IPS-18c (cell line): ENCODE data around the gene DTX2.
A peak's percentile ranks its signal among the peaks of the same experiment; 100 is the strongest.
"Not testable (repeated sequence)": the region's sequence is repeated elsewhere in the genome, so short reads cannot be mapped to it uniquely, and the experiment has no call there.

Experiments
- H3K4me3 ChIP-seq: 2 replicates; pipeline ENCODE4 v1.7.0; 2013; ENCODE audit warnings: low read depth, mild to moderate bottlenecking, low read length, moderate library complexity; ENCODE audit not compliant: insufficient read depth
- H3K9me3 ChIP-seq: one replicate; pipeline ENCODE4 v1.6.1; 2013; ENCODE audit warnings: mild to moderate bottlenecking, low read length, moderate library complexity; ENCODE audit not compliant: control insufficient read depth, insufficient read depth

Gene DTX2

DNA sequence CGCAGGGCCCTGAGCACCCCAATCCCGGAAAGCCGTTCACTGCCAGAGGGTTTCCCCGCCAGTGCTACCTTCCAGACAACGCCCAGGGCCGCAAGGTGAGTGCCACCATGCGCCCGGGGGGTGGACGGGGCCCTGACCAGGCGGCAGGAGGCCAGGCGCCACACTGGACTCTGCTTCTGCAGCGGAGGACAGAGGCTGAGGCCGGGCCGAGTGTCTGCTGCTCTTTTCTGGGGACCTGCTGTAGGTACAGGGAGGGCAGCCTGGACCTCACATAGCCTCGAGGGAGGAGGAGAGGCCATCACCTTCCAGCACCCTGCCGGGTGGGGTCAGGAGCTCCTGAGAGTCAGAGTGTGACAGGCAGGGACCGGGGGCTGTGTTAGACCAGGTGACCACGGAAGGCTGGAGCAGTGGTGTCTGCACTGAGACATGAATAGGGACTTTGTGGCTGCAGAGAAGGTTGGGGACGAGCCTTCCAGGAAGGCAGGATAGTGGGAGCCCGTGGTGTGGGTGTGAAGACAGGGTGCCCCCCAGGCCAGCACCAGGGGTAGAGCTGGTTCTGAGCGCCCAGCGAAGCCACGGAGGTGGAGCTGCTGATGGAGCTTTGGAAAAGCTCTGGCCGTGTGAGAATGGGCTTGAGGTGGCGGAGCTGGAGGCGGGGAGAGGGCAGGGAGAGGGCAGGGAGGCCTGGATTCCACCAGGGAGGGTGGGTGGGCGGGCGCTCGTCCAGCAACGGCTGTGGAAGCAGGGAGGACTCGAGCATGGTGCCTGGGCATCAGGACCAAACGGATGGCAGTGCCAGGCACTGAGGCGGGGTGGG is 43.0 kb downstream of the DTX2 start:
- H3K4me3 ChIP-seq, H3K9me3 ChIP-seq: not testable (repeated sequence)

DNA sequence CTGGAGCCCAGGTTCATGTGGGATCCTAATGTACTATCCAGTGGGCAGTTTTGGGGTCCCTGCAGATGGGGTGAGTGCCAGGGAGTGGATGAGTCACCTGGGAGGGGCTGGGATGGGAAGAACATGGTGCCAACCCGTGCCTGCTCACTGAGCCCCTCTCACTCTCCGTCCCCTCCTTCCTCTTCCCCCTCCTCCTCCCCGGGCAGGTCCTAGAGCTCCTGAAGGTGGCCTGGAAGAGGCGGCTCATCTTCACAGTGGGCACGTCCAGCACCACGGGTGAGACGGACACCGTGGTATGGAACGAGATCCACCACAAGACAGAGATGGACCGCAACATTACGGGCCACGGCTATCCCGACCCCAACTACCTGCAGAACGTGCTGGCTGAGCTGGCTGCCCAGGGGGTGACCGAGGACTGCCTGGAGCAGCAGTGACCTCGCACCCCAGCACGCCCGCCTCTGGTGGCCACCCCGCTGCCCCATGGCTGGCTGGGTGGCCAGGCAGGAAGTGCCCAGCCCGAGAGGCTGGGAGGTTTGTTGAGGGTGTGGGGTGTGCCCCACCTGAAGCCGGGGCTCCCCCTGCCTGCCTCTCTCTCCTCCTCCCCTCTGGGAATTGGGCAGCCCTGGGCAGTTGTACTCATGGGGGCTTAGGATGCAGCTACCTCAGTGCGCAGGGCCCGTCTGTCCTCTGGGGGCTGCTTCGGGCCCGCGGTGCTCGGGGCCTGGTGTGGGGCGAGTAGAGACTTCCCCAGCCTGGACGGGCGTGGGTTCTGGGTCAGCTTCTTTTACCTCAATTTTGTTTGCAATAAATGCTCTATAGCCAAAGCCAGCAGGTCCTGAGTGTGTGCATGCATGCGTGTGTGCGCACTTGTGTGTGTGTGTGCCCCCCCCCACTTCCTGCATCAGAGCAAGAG is 43.9 kb downstream of the DTX2 start:
- no peak overlapping the region for H3K4me3 ChIP-seq
- H3K9me3 ChIP-seq: no peaks in the 10 kb centered on the region

DNA sequence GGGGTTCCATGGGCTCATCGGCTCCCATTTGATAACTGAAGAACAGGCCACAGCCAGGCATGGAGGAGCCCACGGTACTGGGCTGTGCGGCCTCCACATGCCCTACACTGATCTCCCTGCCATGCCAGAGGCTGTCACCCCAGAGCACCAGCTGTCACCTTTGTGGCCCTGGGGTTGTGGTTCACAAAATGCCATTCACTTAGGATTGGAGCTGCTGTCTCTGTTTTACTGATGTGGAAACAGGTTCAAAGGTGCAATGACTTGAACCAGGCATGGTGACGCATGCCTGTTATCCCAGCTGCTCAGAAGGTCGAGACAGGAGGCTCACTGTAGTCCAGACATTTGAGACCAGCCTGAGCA is 44.6 kb downstream of the DTX2 start:
- Histone ChIP-seq H3K4me3 (no peak overlapping the region), H3K9me3 (no peaks in the 10 kb centered on the region)

DNA sequence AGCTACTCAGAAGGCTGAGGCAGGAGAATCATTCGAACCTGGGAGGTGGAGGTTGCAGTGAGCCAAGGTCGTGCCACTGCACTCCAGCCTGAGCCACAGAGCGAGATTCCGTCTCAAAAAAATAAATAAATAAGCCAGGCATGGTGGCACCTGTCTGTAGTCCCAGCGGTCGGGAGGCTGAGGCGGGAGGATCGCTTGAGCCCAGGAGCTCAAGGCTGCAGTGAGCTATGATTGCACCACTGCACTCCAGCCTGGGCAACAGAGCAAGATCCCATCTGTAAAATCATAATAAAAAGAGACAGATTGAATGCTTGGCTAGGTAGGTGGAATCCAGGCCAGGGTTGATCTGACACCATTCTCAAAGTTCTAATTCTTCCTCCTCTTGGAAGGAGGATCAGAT is 45.1 kb downstream of the DTX2 start:
- H3K4me3 ChIP-seq, H3K9me3 ChIP-seq: not testable (repeated sequence)

DNA sequence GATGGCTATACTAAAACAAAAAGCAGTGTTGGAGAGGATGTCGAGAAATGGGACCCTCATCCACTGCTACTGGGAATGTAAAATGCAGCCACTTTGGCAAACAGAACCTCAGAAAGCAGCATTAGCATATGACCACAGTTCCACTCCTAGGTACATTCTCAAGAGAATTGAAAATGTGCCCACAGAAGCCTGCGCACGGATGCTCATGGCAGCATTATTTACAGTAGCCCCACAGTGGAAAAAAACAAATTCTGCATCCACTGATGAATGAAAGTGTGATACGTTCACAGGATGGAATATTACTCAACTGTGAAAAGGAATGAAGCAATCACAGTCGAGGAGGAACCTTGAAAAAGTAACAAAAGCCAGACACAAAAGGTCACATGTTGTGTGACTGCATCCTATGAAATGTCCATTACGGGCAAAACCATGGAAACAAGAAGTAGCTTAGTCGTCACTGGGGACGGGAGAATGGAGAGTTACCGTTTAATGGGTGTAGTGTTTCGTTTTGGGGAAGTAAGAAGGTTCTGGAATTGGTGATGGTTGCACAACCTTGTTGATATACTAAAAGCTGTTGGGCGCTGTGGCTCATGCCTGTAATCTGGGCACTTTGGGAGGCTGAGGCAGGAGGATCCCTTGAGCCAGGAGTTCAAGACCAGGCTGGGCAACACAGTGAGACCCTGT is 46.4 kb downstream of the DTX2 start:
- Histone ChIP-seq H3K4me3 (no peak overlapping the region), H3K9me3 (no peaks in the 10 kb centered on the region)

DNA sequence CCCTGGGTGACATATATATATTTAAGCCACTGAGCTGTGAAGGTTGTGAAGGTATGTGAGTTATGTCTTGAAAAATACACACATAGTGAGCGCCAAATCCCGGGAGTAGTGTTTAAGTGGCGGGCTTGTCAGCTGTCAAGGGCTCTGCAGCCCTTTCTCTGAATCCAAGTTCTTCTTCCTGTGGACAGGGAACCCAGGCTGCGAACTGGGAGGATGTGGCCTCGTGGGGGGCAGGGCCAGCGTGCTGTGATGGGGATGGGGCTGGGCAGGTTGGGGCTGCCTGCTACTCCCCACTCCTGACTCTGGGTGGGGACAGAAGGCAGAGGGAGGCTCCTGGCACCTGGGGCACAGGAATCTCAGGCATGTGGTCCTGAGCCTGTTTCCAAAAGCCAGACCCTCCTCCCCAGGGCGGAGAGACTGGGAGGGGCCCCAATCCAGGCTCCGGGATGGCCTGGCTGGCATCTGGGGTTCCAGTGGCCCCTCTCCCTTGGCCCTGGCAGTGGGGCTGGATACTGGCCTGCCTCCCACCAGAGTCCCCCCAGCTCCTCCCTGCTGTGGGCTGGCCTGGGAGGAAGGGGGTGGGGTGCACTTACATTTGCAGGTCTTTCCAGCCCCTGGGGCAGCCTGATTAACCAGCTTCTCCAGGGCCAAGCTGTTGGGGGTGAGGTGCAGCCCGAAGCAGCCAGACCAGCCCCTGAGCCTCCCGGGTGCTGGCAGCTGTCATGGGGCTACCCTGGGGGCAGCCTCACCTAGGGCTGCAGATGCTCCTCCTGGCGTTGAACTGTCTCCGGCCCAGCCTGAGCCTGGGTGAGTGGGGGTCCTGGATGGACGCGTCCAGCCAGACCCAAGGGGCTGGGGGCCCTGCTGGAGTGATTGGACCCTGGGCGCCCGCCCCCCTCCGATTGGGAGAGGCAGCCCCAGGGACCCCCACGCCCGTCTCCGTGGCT is 48.7 kb downstream of the DTX2 start, which contains the start of gene UPK3B:
Gene UPK3B (plus strand): TSS at position 622 of the 947 bp plus-strand sequence. CDS start 101 bp downstream, at position 723.
- Histone ChIP-seq H3K4me3 (peak within 1 kb of the TSS; percentile 20), H3K9me3 (no peaks in the 10 kb centered on the region)

DNA sequence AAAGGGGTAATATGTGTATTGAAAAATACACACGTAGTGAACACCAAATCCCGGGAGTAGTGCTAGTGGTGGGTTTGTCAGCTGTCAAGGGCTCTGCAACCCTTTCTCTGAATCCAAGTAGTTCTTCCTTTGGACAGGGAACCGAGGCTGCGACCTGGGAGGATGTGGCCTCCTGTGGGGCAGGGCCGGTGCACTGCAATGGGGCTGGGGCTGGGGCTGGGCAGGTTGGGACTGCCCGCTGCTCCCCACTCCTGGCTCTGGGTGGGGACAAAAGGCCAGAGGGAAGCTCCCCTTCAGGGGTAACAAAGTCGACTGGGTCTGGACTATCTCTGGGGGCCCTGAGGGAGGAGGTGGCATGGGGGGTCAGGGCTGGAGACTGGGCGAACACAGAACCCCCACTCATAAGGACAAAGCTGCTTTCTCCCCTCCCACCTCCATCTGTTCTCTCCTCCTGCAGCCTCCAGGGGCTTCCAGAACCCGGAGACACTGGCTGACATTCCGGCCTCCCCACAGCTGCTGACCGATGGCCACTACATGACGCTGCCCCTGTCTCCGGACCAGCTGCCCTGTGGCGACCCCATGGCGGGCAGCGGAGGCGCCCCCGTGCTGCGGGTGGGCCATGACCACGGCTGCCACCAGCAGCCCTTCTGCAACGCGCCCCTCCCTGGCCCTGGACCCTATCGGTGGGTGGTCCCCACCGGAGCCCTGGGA is 49.8 kb downstream of the DTX2 start:
- not testable (repeated sequence) for H3K9me3 ChIP-seq

DNA sequence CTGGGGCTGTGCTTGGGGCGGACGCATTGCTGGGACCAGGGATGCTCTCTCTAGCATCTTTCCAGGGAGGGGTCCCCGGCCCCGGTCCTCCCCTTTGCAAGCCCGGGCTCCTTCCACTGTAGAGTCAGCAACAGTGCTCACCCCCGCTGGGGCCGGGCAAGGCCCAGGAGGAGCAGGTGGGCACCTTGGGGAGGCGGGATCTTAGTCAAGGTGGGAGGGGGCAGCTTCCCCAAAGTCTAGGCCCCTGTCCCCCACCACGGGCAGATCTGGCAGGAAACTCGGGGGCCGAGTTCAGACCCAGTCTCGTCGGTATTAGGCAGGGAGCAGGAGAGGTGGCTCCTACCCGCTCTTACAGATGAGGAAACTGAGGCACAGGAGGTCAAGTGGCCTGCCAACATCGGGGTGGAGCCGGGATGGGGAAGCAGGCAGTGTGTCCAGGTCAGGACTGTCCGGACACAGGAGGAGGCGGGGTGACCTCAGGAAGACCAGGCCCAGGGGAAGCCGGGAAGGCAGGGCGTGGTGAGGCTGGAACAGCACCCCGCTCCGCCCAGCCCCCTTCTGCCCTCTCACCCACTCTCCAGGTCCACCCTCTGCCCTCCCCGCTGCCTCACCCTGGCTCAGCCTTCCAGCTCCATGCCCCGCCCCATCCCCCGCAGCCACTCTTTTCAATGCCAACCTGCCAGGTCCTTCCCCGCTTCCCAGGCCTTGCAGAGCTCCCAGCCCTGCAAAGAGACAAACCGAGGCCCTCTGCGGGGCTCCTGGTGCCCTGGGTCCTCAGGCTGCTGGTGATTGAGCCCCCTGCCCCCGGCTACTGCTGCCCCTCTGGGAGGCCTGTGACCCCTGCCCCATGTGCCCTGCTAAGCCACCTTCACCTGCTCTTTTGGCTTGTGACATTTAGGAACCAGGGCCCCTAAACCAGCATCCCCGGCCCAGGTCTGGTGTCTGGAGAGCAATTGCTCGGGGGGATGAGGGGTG is 50.7 kb downstream of the DTX2 start:
- H3K4me3 ChIP-seq, H3K9me3 ChIP-seq: not testable (repeated sequence)

More for the DNA sequence above, 49.8 kb downstream of the DTX2 start:
- not testable (repeated sequence) for H3K4me3 ChIP-seq

DNA sequence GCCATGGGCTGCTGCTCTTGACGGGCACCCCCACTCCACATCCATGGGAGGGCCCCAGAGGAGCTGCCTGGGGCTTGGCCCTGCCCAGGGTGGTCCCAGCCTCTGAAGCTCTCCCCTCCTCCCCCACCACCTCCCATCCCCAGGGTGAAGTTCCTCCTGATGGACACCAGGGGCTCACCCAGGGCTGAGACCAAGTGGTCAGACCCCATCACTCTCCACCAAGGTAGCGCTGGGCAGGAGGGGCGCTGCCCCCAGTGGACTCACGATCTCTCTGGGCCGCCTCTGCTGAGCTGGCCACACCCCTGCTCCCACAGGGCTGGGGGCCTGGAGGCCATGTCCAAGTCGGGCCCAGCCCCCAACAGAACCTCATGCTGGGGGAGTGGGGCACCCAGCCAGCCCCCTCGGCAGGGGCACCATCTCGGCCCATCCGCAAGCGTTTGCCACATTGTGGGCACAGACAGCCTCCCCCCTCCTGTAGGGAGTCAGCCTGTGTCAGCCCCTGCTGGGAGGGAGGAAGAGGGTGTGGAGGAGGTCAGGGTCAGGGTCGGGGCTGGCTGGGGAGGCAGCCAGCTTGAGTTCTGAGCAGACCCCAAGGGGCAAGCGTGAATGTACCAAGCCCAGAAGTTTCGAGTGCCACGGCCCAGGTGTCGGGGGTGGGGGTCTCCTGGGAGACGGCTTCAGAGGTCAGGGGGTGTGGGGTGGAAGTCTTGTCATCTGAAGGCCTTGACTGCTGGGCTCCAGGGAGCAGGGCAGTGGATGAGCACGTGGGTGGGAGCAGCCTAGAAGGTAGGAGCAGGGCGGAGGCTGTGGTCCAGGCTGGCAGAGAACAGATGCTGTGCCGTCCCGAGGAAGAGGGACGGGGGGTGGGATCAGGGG is 51.7 kb downstream of the DTX2 start:
- Histone ChIP-seq H3K9me3 (no peaks in the 10 kb centered on the region), H3K4me3 (no peak overlapping the region)

DNA sequence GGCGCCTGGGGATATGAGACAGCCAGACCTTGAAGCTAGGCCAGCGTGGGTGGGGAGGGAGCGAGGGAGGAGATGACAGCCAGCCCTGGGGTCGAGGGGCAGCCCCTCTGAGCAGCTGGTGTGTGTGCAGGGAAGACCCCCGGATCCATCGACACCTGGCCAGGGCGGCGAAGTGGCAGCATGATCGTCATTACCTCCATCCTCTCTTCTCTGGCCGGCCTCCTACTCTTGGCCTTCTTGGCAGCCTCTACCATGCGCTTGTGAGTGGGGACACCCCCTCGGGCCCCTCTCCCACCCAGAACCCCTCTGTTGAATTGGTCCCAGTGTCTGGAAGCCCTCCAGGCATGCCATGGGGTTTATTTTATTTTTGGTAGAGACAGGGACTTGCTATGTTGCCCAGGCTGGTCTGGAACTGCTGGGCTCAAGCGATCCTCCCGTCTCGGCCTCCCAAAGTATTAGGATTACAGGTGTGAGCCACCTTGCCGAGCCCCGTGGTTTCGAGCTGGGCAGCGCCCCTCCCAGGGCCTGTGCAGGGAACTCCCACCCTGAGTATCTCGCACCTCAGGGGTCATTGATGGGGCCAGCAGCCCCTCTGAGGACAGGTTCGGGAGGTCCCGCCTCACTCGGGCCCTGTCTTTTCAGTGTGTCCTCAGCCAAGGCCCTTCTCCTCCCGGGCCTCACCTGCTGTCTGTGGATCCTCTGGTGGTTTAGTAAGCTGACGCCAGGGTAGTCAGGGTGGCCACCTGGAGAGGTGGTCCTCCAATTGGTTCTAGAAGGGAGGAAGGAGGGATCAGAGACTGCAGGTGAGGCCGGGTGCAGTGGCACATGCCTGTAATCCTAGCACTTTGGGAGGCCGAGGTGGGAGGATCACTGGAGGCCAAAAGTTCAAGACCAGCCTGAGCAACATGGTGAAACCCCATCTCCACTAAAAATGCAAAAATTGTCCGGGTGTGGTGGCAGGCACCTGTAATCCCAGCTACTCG is 52.6 kb downstream of the DTX2 start:
- no peaks in the 10 kb centered on the region for H3K9me3 ChIP-seq
- H3K4me3 ChIP-seq: no peak overlapping the region

DNA sequence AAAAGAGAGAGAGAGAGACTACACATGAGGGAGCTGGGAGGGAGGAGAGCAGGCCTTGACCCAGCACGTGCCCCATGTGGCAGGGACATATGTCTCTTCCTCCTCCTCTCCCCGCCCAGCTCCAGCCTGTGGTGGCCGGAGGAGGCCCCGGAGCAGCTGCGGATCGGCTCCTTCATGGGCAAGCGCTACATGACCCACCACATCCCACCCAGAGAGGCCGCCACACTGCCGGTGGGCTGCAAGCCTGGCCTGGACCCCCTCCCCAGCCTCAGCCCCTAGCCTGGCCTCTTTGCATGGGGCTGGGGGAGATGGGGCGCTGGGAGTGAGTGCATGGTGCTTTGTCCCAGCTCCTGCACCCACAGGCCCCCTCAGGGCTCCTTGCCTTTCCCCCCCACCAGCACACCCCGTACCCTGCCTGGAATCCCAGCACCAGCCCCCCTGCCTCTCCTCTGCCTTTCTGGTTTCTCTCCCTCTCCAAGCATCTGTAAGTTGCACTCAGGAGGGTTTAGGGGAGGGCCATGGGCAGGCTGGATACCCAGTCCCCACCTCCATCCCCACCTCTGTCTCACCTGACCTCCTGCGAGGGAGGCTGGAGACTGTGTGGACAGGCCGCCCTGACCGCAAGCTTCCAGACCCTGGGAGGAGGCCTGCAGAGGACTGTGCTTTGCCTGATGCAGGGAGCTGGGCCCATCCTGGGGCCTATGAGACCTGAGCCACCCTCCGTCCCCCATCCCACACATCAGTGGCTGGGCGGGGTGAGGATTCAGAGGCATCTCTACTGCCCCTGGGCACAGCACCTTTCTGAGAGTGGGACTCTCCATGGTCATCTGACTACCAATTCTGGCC is 53.6 kb downstream of the DTX2 start:
- Histone ChIP-seq H3K9me3 (no peaks in the 10 kb centered on the region), H3K4me3 (no peak overlapping the region)

DNA sequence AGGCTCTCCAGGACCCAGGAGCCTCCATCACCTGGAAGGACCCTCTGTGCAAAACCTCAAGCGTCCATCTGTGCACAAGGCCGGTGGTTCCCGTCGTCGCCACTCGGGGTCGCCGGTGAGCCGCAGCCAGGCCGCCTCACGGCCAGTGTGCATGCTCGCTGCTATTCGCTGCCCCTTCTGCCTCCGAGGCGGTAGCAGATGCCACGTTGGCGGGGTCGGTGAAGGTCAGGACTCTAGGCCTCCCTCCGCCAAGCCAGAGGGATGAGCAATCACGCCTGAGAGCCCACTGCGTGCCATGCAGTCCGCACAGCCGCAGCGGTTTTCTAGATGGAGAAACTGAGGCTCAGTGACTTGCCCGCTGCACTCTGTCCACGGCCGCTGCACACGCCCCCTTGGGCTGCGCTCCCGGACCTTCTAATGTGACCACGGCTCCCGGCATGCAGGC is 54.5 kb downstream of the DTX2 start:
- Histone ChIP-seq H3K9me3 (no peaks in the 10 kb centered on the region), H3K4me3 (no peak overlapping the region)

DNA sequence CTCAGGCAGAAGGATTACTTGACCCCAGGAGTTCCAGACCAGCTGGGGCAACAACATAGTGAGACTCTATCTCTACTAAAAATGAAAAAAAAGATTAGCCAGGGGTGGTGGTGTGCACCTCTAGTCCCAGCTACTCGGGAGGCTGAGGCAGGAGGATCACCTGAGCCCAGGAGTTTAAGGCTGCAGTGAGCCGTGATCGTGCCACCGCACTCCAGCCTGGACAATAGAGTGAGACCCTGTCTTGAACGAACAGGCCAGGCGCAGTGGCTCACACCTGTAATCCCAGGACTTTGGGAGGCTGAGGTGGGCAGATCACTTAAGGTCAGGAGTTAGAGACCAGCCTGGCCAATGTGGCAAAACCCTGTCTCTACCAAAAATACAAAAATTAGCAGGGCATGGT is 55.4 kb downstream of the DTX2 start:
- H3K4me3 ChIP-seq, H3K9me3 ChIP-seq: not testable (repeated sequence)
